IMR-90 (cell line): ENCODE measurements around the gene GATA3. TPM values are rescaled to one million over a fixed set of nuclear protein-coding genes. Genes with fewer than 3 reads are reported as not detected.
A peak's percentile ranks its signal among the peaks of the same experiment; 100 is the strongest.

Source experiments
- ATAC-seq: fragments of 200-7000 bp; cut with Tn5 transposase; 2 replicates; pipeline ENCODE4 v1.9.1; 2020; ENCODE audit warnings: low read depth, mild to moderate bottlenecking, moderate library complexity
- BruUV-seq: library from RNA; stranded (reverse); fragments of 400-500 nt; replicated peaks from 2 replicates; lab custom pipeline; 2021; lab: Mats Ljungman, UMichigan
- CTCF ChIA-PET: fragments of 300-600 bp; formaldehyde crosslinking; extraction: SDS; loops from one replicate; lab custom pipeline; 2021; ENCODE audit warnings: antibody characterized with exemption; lab: Yijun Ruan, JAX
- POLR2A ChIA-PET: fragments of 300-600 bp; sonication (Branson Sonifier 250); formaldehyde crosslinking; loops from one replicate; lab custom pipeline; 2022; ENCODE audit warnings: antibody characterized with exemption; ENCODE audit not compliant: unreplicated experiment; lab: Charles Lee
- DNase-seq: peaks from one replicate; pipeline ENCODE4 v3.0.0; 2013
- H2AFZ ChIP-seq: replicated peaks from 2 replicates; pipeline ENCODE3; 2013; ENCODE audit warnings: low read length, mild to moderate bottlenecking; ENCODE audit not compliant: poor library complexity
- H2AK5ac ChIP-seq: 2 replicates; pipeline ENCODE4 v1.6.1; 2013; ENCODE audit warnings: low read depth, low read length, inconsistent platforms
- H2AK9ac ChIP-seq: replicated peaks from 2 replicates; pipeline ENCODE3; 2013; ENCODE audit warnings: mild to moderate bottlenecking, low read depth, low read length, moderate library complexity; ENCODE audit not compliant: poor library complexity
- H2BK120ac ChIP-seq: 2 replicates; pipeline ENCODE4 v1.6.1; 2013; ENCODE audit warnings: low read depth, low read length, inconsistent platforms
- H2BK15ac ChIP-seq: 3 replicates; pipeline ENCODE4 v1.6.1; 2013; ENCODE audit warnings: low read depth, low read length, inconsistent platforms
- H2BK20ac ChIP-seq: 2 replicates; pipeline ENCODE4 v1.6.1; 2013; ENCODE audit warnings: low read depth, mild to moderate bottlenecking, inconsistent platforms, low read length, moderate library complexity
- H2BK5ac ChIP-seq: 2 replicates; pipeline ENCODE4 v1.6.1; 2013; ENCODE audit warnings: mild to moderate bottlenecking, low read depth, low read length, inconsistent platforms; ENCODE audit not compliant: poor library complexity, severe bottlenecking
- H3K14ac ChIP-seq: replicated peaks from 2 replicates; pipeline ENCODE4 v1.6.1; 2013; ENCODE audit warnings: low read depth, low read length, inconsistent platforms
- H3K18ac ChIP-seq: 2 replicates; pipeline ENCODE4 v1.6.1; 2013; ENCODE audit warnings: low read depth, low read length, control low read depth
- H3K23ac ChIP-seq: 2 replicates; pipeline ENCODE4 v1.6.1; 2013; ENCODE audit warnings: low read depth, low read length, inconsistent platforms
- H3K27ac ChIP-seq: 2 replicates; pipeline ENCODE4 v1.5.1; 2013; ENCODE audit warnings: mild to moderate bottlenecking, control low read depth, low read length; ENCODE audit not compliant: insufficient read depth
- H3K27me3 ChIP-seq: 2 replicates; pipeline ENCODE4 v1.6.1; 2013; ENCODE audit warnings: low read length; ENCODE audit not compliant: control insufficient read depth, insufficient read depth
- H3K36me3 ChIP-seq: 2 replicates; pipeline ENCODE4 v1.6.1; 2013; ENCODE audit warnings: low read length, mixed read lengths; ENCODE audit not compliant: control insufficient read depth, insufficient read depth
- H3K4ac ChIP-seq: 2 replicates; pipeline ENCODE4 v1.6.1; 2013; ENCODE audit warnings: low read depth, low read length, inconsistent platforms
- H3K4me1 ChIP-seq: 2 replicates; pipeline ENCODE4 v1.6.1; 2013; ENCODE audit warnings: low read length, mixed read lengths; ENCODE audit not compliant: control insufficient read depth, insufficient read depth
- H3K4me2 ChIP-seq: 2 replicates; pipeline ENCODE4 v1.6.1; 2013; ENCODE audit warnings: low read depth, mild to moderate bottlenecking, control low read depth, low read length, moderate library complexity
- H3K4me3 ChIP-seq: 2 replicates; pipeline ENCODE4 v1.5.1; 2013; ENCODE audit warnings: low read depth, mild to moderate bottlenecking, control low read depth, low read length, moderate library complexity; ENCODE audit not compliant: insufficient read depth
- H3K56ac ChIP-seq: 2 replicates; pipeline ENCODE4 v1.6.1; 2013; ENCODE audit warnings: low read length, inconsistent platforms; ENCODE audit not compliant: insufficient read depth; ENCODE audit errors: extremely low read depth
- H3K79me1 ChIP-seq, 2 experiments: 2 replicates each; pipeline ENCODE4 v1.6.1; 2013; ENCODE audit warnings: low read length in 2 of 2, inconsistent platforms in 1 of 2, low read depth in 1 of 2
- H3K9ac ChIP-seq: 2 replicates; pipeline ENCODE4 v1.6.1; 2013; ENCODE audit warnings: low read depth, low read length, control low read depth
- H3K9me1 ChIP-seq: 2 replicates; pipeline ENCODE4 v1.6.1; 2013; ENCODE audit warnings: low read length, inconsistent platforms; ENCODE audit not compliant: insufficient read depth
- H3K9me3 ChIP-seq: 2 replicates; pipeline ENCODE4 v1.6.1; 2013; ENCODE audit warnings: low read length; ENCODE audit not compliant: control insufficient read depth, insufficient read depth
- H4K20me1 ChIP-seq: 2 replicates; pipeline ENCODE4 v1.6.1; 2013; ENCODE audit warnings: low read length, inconsistent platforms; ENCODE audit not compliant: insufficient read depth
- H4K5ac ChIP-seq: 2 replicates; pipeline ENCODE4 v1.6.1; 2013; ENCODE audit warnings: mild to moderate bottlenecking, low read depth, low read length, control low read depth
- H4K8ac ChIP-seq, 2 experiments: 2 replicates each; pipeline ENCODE4 v1.6.1; 2013; ENCODE audit warnings: low read depth in 2 of 2, low read length in 2 of 2, control low read depth in 1 of 2, inconsistent platforms in 1 of 2
- H4K91ac ChIP-seq: 2 replicates; pipeline ENCODE4 v1.6.1; 2013; ENCODE audit warnings: low read depth, low read length, inconsistent platforms; ENCODE audit not compliant: insufficient read depth
- BHLHE40 ChIP-seq: fragments of 150-350 bp; IDR thresholded peaks from 2 replicates; pipeline ENCODE4 v1.6.1; 2016; ENCODE audit warnings: mild to moderate bottlenecking, low read depth, low read length
- CEBPB ChIP-seq: IDR thresholded peaks from 2 replicates; pipeline ENCODE4 v1.6.1; 2012; ENCODE audit warnings: low read depth, low read length, improper control_type of control experiment
- CHD1 ChIP-seq: IDR thresholded peaks from 2 replicates; pipeline ENCODE4 v1.6.1; 2012; ENCODE audit warnings: low read depth, low read length, improper control_type of control experiment
- CTCF ChIP-seq: conservative IDR thresholded peaks from 2 replicates; pipeline ENCODE4 v1.5.1; 2012; ENCODE audit warnings: mild to moderate bottlenecking, low read depth, low read length, improper control_type of control experiment
- ELK1 ChIP-seq: fragments of 150-350 bp; IDR thresholded peaks from 2 replicates; pipeline ENCODE4 v1.6.1; 2016; ENCODE audit warnings: low read depth, mild to moderate bottlenecking, low read length, moderate library complexity, borderline replicate concordance
- FOS ChIP-seq: fragments of 150-350 bp; IDR thresholded peaks from 2 replicates; pipeline ENCODE4 v1.6.1; 2016; ENCODE audit warnings: low read depth, low read length
- MXI1 ChIP-seq: IDR thresholded peaks from 2 replicates; pipeline ENCODE4 v1.6.1; 2012; ENCODE audit warnings: low read depth, mild to moderate bottlenecking, low read length, moderate library complexity, borderline replicate concordance
- NFE2L2 ChIP-seq: fragments of 150-350 bp; IDR thresholded peaks from 2 replicates; pipeline ENCODE4 v1.6.1; 2016; ENCODE audit warnings: low read depth, mild to moderate bottlenecking, low read length
- POLR2A ChIP-seq: IDR thresholded peaks from 2 replicates; pipeline ENCODE4 v1.6.1; 2012; ENCODE audit warnings: mild to moderate bottlenecking, low read depth, low read length
- RAD21 ChIP-seq: IDR thresholded peaks from 2 replicates; pipeline ENCODE4 v1.6.1; 2012; ENCODE audit warnings: low read length, improper control_type of control experiment
- RCOR1 ChIP-seq: IDR thresholded peaks from 2 replicates; pipeline ENCODE4 v1.6.1; 2012; ENCODE audit warnings: mild to moderate bottlenecking, low read length, improper control_type of control experiment; ENCODE audit not compliant: insufficient replicate concordance
- RFX5 ChIP-seq: IDR thresholded peaks from 2 replicates; pipeline ENCODE4 v1.8.0; 2012; ENCODE audit warnings: low read depth, mild to moderate bottlenecking, low read length, moderate library complexity
- SMC3 ChIP-seq: fragments of 150-350 bp; IDR thresholded peaks from 2 replicates; pipeline ENCODE4 v1.6.1; 2016; ENCODE audit warnings: low read depth, mild to moderate bottlenecking, antibody characterized with exemption, low read length, moderate library complexity
- WGBS, 2 experiments: methylation state at CpG; one replicate each; pipeline versions ENCODE4 v1.1.5 to v1.1.7; 2013; ENCODE audit warnings: missing lambda C conversion rate in 2 of 2; ENCODE audit not compliant: insufficient read length in 1 of 2; ENCODE audit errors: extremely low coverage in 2 of 2; 5-methylcytosine and 5-hydroxymethylcytosine counted together
- dilution Hi-C: fragments of 300-500 bp; cut with HindIII; formaldehyde crosslinking; loops from one replicate; pipeline ENCODE4 v1.14.3; 2018; ENCODE audit warnings: low sequenced_read_pairs; ENCODE audit not compliant: unreplicated experiment
- in situ Hi-C: fragments of 300-500 bp; cut with MboI; formaldehyde crosslinking; loops from 3 replicates; pipeline ENCODE4 v1.14.3; 2019; ENCODE audit warnings: low sequenced_read_pairs, inconsistent platforms, mixed read lengths
- intact Hi-C: fragments of 100-400 bp; cut with micrococcal nuclease; formaldehyde crosslinking; loops from 2 replicates; pipeline ENCODE4 v1.10.0; 2022
- polyA plus RNA-seq, 3 experiments: library from polyadenylated mRNA; depleted of rRNA; stranded (reverse); fragments of >200 nt; gene quantifications; 2 replicates each; pipeline ENCODE4 v1.2.3, GENCODE V29; 2012; ENCODE audit warnings: low replicate concordance in 1 of 3
- total RNA-seq: library from RNA; depleted of rRNA; stranded (reverse); fragments of >200 nt; gene quantifications from 2 replicates; pipeline ENCODE4 v1.2.3, GENCODE V29; 2012
- TF ChIP-seq, protein P1 (sequence below): fragments of 150-350 bp; IDR thresholded peaks from 2 replicates; pipeline ENCODE4 v1.6.1; 2017; ENCODE audit warnings: mild to moderate bottlenecking, antibody characterized with exemption, low read length, low read depth

GATA3 gene
- total and polyA plus RNA-seq, 2 of the 4 experiments (the other 2 are of a cell fraction): 0.21 TPM; not detected in 1

DNA sequence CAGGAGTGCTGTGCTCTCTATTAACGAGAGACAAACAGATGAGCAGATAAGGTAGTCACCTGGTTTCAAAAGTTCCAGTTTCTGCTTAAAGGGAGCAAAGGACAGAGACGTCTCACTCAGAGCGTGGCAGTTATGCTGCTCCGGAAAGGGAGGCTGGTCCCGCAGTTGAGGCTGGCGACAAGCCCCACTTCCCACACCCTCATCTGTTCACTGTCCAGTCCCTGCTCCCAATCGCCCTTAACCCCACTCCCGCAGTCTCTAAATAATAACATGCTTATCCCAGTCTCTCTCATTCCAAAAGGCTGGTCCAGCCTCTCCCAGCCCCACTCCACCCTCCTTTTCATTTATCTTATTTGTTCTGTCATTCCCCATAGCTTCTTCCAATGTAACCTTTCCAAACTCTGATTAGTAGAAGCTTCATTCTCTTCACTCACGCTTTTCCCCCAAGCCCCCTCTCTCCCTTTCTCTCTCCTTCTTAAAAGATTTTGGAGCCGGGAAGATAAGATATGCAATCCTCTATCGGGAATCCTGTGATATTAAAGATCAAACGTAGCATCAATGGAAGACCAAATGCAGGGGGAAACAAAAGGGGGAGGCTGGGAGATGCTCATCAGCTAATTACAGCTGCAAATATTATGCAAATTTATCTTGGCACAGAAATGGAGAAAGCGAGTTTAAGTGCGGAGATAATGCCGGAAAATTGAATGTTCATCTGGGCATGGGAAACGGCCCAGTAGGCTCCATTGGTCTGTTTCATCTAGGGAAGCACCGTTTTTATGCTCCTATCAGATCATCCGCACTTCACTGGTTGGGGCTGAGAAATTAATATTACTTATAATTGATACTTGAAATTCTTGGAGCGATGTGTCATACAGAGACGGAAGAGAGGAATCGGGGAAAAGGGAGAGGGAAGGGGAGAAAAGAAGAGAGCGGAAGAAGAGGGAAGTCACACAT is 16.3 kb upstream of the GATA3 start:
- H3K36me3 ChIP-seq: no peaks in the 10 kb centered on the region
- ChIA-PET POLR2A (no interaction called here), CTCF (no interaction called here)
- H3K4me1 ChIP-seq: no peaks in the 10 kb centered on the region; the same call in 1 of the 2 replicates
- WGBS, 2 experiments: 3% methylated on average over 9 of the region's 22 CpGs; no CpG with 5 or more reads in 1 of the 2 experiments
- intact Hi-C loops (no loop called here), dilution Hi-C loops (no loop called here), in situ Hi-C loops (no loop called here)
- H3K9me1 ChIP-seq: no peaks in the 10 kb centered on the region
- H4K20me1 ChIP-seq: no peaks in the 10 kb centered on the region; the same call in 1 of the 2 replicates
- no peak overlapping the region for H2BK120ac ChIP-seq
- no peak overlapping the region for H2BK15ac ChIP-seq
- no TSS peak for BruUV-seq
- H3K27ac ChIP-seq: no peak overlapping the region
- no peak overlapping the region for H2AK9ac ChIP-seq
- H2AK5ac ChIP-seq: no peak overlapping the region
- no peak overlapping the region for H3K9ac ChIP-seq
- DNase-seq (no peak), ATAC-seq (no peak)
- peaks cover 17% of the 10 kb centered on the region for H3K9me3 ChIP-seq
- H3K18ac ChIP-seq: no peak overlapping the region
- no peak overlapping the region for H4K8ac ChIP-seq
- no peak overlapping the region for H2AFZ ChIP-seq
- no peak overlapping the region for H2BK5ac ChIP-seq
- no peak overlapping the region for H4K91ac ChIP-seq
- peaks cover 95% of the 10 kb centered on the region for H3K27me3 ChIP-seq
- no peak overlapping the region for H2BK20ac ChIP-seq
- H3K23ac ChIP-seq: 0 out of 2 replicates have a peak overlapping the region, but pooled peaks have one; percentile 16
- no peak overlapping the region for H4K5ac ChIP-seq
- H3K4ac ChIP-seq: no peak overlapping the region
- no peak overlapping the region for H3K14ac ChIP-seq
- H3K56ac ChIP-seq: no peak overlapping the region
- no peaks in the 10 kb centered on the region for H3K79me1 ChIP-seq
- no peak overlapping the region for H3K4me3 ChIP-seq
- H3K4me2 ChIP-seq: no peak overlapping the region
- TF ChIP-seq RCOR1 (no peak), NFE2L2 (no peak), ELK1 (no peak), MXI1 (no peak), RAD21 (no peak), CTCF (no peak), RFX5 (no peak), POLR2A (no peak), CEBPB (no peak), SMC3 (no peak), CHD1 (no peak), BHLHE40 (no peak), FOS (no peak)
- TF ChIP-seq, protein P1, sequence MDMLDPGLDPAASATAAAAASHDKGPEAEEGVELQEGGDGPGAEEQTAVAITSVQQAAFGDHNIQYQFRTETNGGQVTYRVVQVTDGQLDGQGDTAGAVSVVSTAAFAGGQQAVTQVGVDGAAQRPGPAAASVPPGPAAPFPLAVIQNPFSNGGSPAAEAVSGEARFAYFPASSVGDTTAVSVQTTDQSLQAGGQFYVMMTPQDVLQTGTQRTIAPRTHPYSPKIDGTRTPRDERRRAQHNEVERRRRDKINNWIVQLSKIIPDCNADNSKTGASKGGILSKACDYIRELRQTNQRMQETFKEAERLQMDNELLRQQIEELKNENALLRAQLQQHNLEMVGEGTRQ: no peak
